IMR-90 (cell line): ENCODE measurements around the gene SLIT1. TPM values are rescaled to one million over a fixed set of nuclear protein-coding genes. Genes with fewer than 3 reads are reported as not detected.

Source experiments
- ATAC-seq: fragments of 200-7000 bp; cut with Tn5 transposase; 2 replicates; pipeline ENCODE4 v1.9.1; 2020; ENCODE audit warnings: low read depth, mild to moderate bottlenecking, moderate library complexity
- BruUV-seq: library from RNA; stranded (reverse); fragments of 400-500 nt; replicated peaks from 2 replicates; lab custom pipeline; 2021; lab: Mats Ljungman, UMichigan
- CTCF ChIA-PET: fragments of 300-600 bp; formaldehyde crosslinking; extraction: SDS; loops from one replicate; lab custom pipeline; 2021; ENCODE audit warnings: antibody characterized with exemption; lab: Yijun Ruan, JAX
- POLR2A ChIA-PET: fragments of 300-600 bp; sonication (Branson Sonifier 250); formaldehyde crosslinking; loops from one replicate; lab custom pipeline; 2022; ENCODE audit warnings: antibody characterized with exemption; ENCODE audit not compliant: unreplicated experiment; lab: Charles Lee
- DNase-seq: peaks from one replicate; pipeline ENCODE4 v3.0.0; 2013
- H2AFZ ChIP-seq: replicated peaks from 2 replicates; pipeline ENCODE3; 2013; ENCODE audit warnings: low read length, mild to moderate bottlenecking; ENCODE audit not compliant: poor library complexity
- H2AK5ac ChIP-seq: 2 replicates; pipeline ENCODE4 v1.6.1; 2013; ENCODE audit warnings: low read depth, low read length, inconsistent platforms
- H2AK9ac ChIP-seq: replicated peaks from 2 replicates; pipeline ENCODE3; 2013; ENCODE audit warnings: mild to moderate bottlenecking, low read depth, low read length, moderate library complexity; ENCODE audit not compliant: poor library complexity
- H2BK120ac ChIP-seq: 2 replicates; pipeline ENCODE4 v1.6.1; 2013; ENCODE audit warnings: low read depth, low read length, inconsistent platforms
- H2BK15ac ChIP-seq: 3 replicates; pipeline ENCODE4 v1.6.1; 2013; ENCODE audit warnings: low read depth, low read length, inconsistent platforms
- H2BK20ac ChIP-seq: 2 replicates; pipeline ENCODE4 v1.6.1; 2013; ENCODE audit warnings: low read depth, mild to moderate bottlenecking, inconsistent platforms, low read length, moderate library complexity
- H2BK5ac ChIP-seq: 2 replicates; pipeline ENCODE4 v1.6.1; 2013; ENCODE audit warnings: mild to moderate bottlenecking, low read depth, low read length, inconsistent platforms; ENCODE audit not compliant: poor library complexity, severe bottlenecking
- H3K14ac ChIP-seq: replicated peaks from 2 replicates; pipeline ENCODE4 v1.6.1; 2013; ENCODE audit warnings: low read depth, low read length, inconsistent platforms
- H3K18ac ChIP-seq: 2 replicates; pipeline ENCODE4 v1.6.1; 2013; ENCODE audit warnings: low read depth, low read length, control low read depth
- H3K23ac ChIP-seq: 2 replicates; pipeline ENCODE4 v1.6.1; 2013; ENCODE audit warnings: low read depth, low read length, inconsistent platforms
- H3K27ac ChIP-seq: 2 replicates; pipeline ENCODE4 v1.5.1; 2013; ENCODE audit warnings: mild to moderate bottlenecking, control low read depth, low read length; ENCODE audit not compliant: insufficient read depth
- H3K27me3 ChIP-seq: 2 replicates; pipeline ENCODE4 v1.6.1; 2013; ENCODE audit warnings: low read length; ENCODE audit not compliant: control insufficient read depth, insufficient read depth
- H3K36me3 ChIP-seq: 2 replicates; pipeline ENCODE4 v1.6.1; 2013; ENCODE audit warnings: low read length, mixed read lengths; ENCODE audit not compliant: control insufficient read depth, insufficient read depth
- H3K4ac ChIP-seq: 2 replicates; pipeline ENCODE4 v1.6.1; 2013; ENCODE audit warnings: low read depth, low read length, inconsistent platforms
- H3K4me1 ChIP-seq: 2 replicates; pipeline ENCODE4 v1.6.1; 2013; ENCODE audit warnings: low read length, mixed read lengths; ENCODE audit not compliant: control insufficient read depth, insufficient read depth
- H3K4me2 ChIP-seq: 2 replicates; pipeline ENCODE4 v1.6.1; 2013; ENCODE audit warnings: low read depth, mild to moderate bottlenecking, control low read depth, low read length, moderate library complexity
- H3K4me3 ChIP-seq: 2 replicates; pipeline ENCODE4 v1.5.1; 2013; ENCODE audit warnings: low read depth, mild to moderate bottlenecking, control low read depth, low read length, moderate library complexity; ENCODE audit not compliant: insufficient read depth
- H3K56ac ChIP-seq: 2 replicates; pipeline ENCODE4 v1.6.1; 2013; ENCODE audit warnings: low read length, inconsistent platforms; ENCODE audit not compliant: insufficient read depth; ENCODE audit errors: extremely low read depth
- H3K79me1 ChIP-seq, 2 experiments: 2 replicates each; pipeline ENCODE4 v1.6.1; 2013; ENCODE audit warnings: low read length in 2 of 2, inconsistent platforms in 1 of 2, low read depth in 1 of 2
- H3K9ac ChIP-seq: 2 replicates; pipeline ENCODE4 v1.6.1; 2013; ENCODE audit warnings: low read depth, low read length, control low read depth
- H3K9me1 ChIP-seq: 2 replicates; pipeline ENCODE4 v1.6.1; 2013; ENCODE audit warnings: low read length, inconsistent platforms; ENCODE audit not compliant: insufficient read depth
- H3K9me3 ChIP-seq: 2 replicates; pipeline ENCODE4 v1.6.1; 2013; ENCODE audit warnings: low read length; ENCODE audit not compliant: control insufficient read depth, insufficient read depth
- H4K20me1 ChIP-seq: 2 replicates; pipeline ENCODE4 v1.6.1; 2013; ENCODE audit warnings: low read length, inconsistent platforms; ENCODE audit not compliant: insufficient read depth
- H4K5ac ChIP-seq: 2 replicates; pipeline ENCODE4 v1.6.1; 2013; ENCODE audit warnings: mild to moderate bottlenecking, low read depth, low read length, control low read depth
- H4K8ac ChIP-seq, 2 experiments: 2 replicates each; pipeline ENCODE4 v1.6.1; 2013; ENCODE audit warnings: low read depth in 2 of 2, low read length in 2 of 2, control low read depth in 1 of 2, inconsistent platforms in 1 of 2
- H4K91ac ChIP-seq: 2 replicates; pipeline ENCODE4 v1.6.1; 2013; ENCODE audit warnings: low read depth, low read length, inconsistent platforms; ENCODE audit not compliant: insufficient read depth
- CEBPB ChIP-seq: IDR thresholded peaks from 2 replicates; pipeline ENCODE4 v1.6.1; 2012; ENCODE audit warnings: low read depth, low read length, improper control_type of control experiment
- MAZ ChIP-seq: IDR thresholded peaks from 2 replicates; pipeline ENCODE4 v1.6.1; 2012; ENCODE audit warnings: low read depth, mild to moderate bottlenecking, low read length, improper control_type of control experiment, moderate library complexity, borderline replicate concordance
- WGBS, 2 experiments: methylation state at CpG; one replicate each; pipeline versions ENCODE4 v1.1.5 to v1.1.7; 2013; ENCODE audit warnings: missing lambda C conversion rate in 2 of 2; ENCODE audit not compliant: insufficient read length in 1 of 2; ENCODE audit errors: extremely low coverage in 2 of 2; 5-methylcytosine and 5-hydroxymethylcytosine counted together
- dilution Hi-C: fragments of 300-500 bp; cut with HindIII; formaldehyde crosslinking; loops from one replicate; pipeline ENCODE4 v1.14.3; 2018; ENCODE audit warnings: low sequenced_read_pairs; ENCODE audit not compliant: unreplicated experiment
- in situ Hi-C: fragments of 300-500 bp; cut with MboI; formaldehyde crosslinking; loops from 3 replicates; pipeline ENCODE4 v1.14.3; 2019; ENCODE audit warnings: low sequenced_read_pairs, inconsistent platforms, mixed read lengths
- intact Hi-C: fragments of 100-400 bp; cut with micrococcal nuclease; formaldehyde crosslinking; loops from 2 replicates; pipeline ENCODE4 v1.10.0; 2022
- polyA plus RNA-seq, 3 experiments: library from polyadenylated mRNA; depleted of rRNA; stranded (reverse); fragments of >200 nt; gene quantifications; 2 replicates each; pipeline ENCODE4 v1.2.3, GENCODE V29; 2012; ENCODE audit warnings: low replicate concordance in 1 of 3
- total RNA-seq: library from RNA; depleted of rRNA; stranded (reverse); fragments of >200 nt; gene quantifications from 2 replicates; pipeline ENCODE4 v1.2.3, GENCODE V29; 2012

SLIT1 gene
- total and polyA plus RNA-seq, 2 of the 4 experiments (the other 2 are of a cell fraction): under 0.01 TPM

GRCh38 chr10:97000487-97001182, 185.1 kb downstream of the SLIT1 start:
- H3K36me3 ChIP-seq: no peaks in the 10 kb centered on the region
- no peak overlapping the region for H2AK9ac ChIP-seq
- peaks cover 10% of the 10 kb centered on the region for H3K9me1 ChIP-seq
- H3K4me2 ChIP-seq: no peak overlapping the region
- H3K14ac ChIP-seq: no peak overlapping the region
- no peak overlapping the region for H3K27ac ChIP-seq
- H3K9ac ChIP-seq: no peak overlapping the region
- peak overlapping the region; percentile 23 for H2AFZ ChIP-seq
- in situ Hi-C loops: no loop called here
- no peak overlapping the region for H3K56ac ChIP-seq
- no peak overlapping the region for H4K91ac ChIP-seq
- 87% methylated on average over 17 of the region's 25 CpGs; no CpG with 5 or more reads in 1 of the 2 experiments for WGBS, 2 experiments
- CTCF ChIA-PET: interaction anchor here (0.6 kb wide), 1 partner anchor 75 kb away, joined by 3 read pairs; no protein-coding TSS in a partner anchor
- H2BK120ac ChIP-seq: no peak overlapping the region
- H3K27me3 ChIP-seq: peaks cover 9% of the 10 kb centered on the region; the same call in 1 of the 2 replicates
- H4K5ac ChIP-seq: no peak overlapping the region
- no peak for ATAC-seq
- H2BK15ac ChIP-seq: no peak overlapping the region
- peaks cover 5% of the 10 kb centered on the region for H3K4me1 ChIP-seq
- TF ChIP-seq MAZ (no peak), CEBPB (0 out of 2 replicates have a peak, but pooled peaks have one; percentile 4)
- H4K20me1 ChIP-seq: no peaks in the 10 kb centered on the region
- no peak for DNase-seq
- no peak overlapping the region for H3K18ac ChIP-seq
- no peaks in the 10 kb centered on the region for H3K9me3 ChIP-seq
- no TSS peak for BruUV-seq
- no peak overlapping the region for H3K4ac ChIP-seq
- no peak overlapping the region for H2AK5ac ChIP-seq
- POLR2A ChIA-PET: no interaction called here
- no peak overlapping the region for H2BK20ac ChIP-seq
- intact Hi-C loops: no loop called here
- no peaks in the 10 kb centered on the region for H3K79me1 ChIP-seq
- dilution Hi-C loops: no loop called here
- H3K23ac ChIP-seq: no peak overlapping the region
- H3K4me3 ChIP-seq: no peak overlapping the region
- no peak overlapping the region for H4K8ac ChIP-seq
- H2BK5ac ChIP-seq: no peak overlapping the region
